SHP77 (cell line): ENCODE results near the gene ERAS.

Experiments used
- DNase-seq, 2 experiments: peaks; one replicate each; lab custom pipeline; 2025; lab: John Stamatoyannopoulos, UW

The ERAS gene, protein sequence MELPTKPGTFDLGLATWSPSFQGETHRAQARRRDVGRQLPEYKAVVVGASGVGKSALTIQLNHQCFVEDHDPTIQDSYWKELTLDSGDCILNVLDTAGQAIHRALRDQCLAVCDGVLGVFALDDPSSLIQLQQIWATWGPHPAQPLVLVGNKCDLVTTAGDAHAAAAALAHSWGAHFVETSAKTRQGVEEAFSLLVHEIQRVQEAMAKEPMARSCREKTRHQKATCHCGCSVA

DNA sequence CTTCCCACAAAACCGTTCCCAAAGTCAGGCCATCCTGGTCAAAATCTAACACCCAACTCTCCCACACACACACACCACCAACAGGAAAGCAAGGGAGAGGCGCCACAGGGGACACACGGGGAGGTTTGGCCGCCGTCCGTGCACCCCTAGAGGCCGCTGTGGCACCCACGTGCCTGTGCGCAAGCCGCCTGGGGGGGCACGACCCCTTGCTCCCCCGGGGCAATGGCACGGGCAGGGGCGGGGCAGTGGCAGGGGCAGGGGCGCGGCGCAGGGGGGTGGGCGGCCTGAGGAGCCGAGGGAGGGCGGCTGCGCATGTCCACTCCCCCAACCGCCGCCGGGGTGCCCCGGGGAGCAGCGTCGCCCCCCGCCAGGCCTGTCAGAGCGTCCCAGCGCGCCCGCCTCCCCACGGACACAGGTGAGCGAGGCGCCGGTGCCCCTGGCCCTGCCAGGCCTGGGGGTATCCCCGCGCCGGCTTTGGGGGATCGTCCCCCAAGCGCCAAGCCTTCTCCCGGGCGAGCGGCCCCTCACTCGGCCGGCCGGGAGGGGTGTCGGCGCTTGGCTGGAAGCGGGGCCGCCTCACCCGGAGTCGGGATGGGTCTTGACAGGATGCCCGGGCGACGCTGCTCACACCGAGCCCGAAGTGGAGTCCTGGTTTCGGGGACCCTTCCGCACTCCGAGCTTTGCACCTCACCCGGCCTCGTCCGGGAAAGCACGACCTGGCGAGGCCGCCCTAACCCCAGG is at the start of gene ERAS:
Gene ERAS (plus strand): TSS at position 379 of the 741 bp plus-strand sequence. CDS start 2,611 bp downstream, outside the sequence.
- no peak for DNase-seq

DNA sequence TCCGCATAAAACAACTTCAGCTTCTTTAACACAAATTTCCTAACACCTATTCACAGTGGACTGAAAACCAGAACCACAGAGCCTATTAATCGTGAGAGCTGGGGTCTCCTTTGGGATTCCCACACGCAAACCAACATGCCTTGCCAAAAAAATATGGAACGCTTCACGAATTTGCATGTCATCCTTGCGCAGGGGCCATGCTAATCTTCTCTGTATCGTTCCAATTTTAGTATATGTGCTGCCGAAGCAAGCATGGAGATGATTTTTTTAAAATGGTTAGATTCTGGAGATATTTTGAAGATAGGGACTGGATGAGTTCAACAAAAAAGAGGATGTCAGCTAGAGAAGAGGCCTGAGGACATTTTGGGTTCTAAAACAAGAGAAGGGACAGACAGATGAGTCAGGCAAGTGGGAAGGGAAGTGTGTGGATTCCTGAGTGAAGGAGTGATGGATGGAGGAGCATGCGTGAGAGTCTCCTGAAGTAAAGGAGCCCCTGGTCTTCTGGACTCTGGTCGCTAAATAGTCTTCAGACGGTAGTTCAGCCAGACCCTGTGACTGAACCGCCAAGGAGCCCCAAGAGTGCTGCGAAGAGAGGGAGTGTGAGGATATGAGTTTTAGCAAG is 49.4 kb upstream of the ERAS start:
- no peak for DNase-seq

DNA sequence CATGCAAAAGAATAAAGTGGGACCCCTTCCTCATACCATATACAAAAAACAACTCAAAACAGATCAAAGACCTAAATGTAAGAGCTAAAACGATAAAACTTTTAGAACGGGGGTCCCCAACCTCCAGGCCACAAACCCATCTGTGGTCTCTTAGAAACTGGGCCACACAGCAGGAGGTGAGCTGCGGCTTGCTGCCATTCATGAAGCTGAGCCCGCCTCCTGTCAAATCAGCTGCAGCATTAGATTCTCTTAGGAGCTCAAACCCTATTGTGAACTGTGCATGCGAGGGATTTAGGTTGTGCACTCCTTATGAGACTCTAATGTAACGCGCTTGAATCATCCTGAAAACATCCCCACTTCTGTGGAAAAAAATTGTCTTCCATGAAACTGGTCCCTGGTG is 46.9 kb upstream of the ERAS start:
- no peak for DNase-seq

DNA sequence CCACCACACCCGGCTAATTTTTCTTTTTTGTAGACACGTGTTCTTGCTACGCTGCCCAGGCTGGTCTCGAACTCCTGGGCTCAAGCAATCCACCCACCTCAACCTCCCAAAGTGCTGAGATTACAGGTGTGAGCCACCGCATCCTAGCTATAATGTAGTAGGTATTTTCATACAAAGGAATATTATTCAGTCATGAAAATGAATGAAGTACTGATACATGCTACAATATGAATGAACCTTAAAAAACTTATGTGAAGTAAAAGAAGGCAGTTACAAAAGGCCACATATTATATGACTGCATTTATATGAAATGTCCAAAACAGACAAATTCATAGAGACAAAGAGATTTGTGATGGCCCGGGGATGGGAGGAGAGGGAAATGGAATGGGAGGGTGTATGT is 44.6 kb upstream of the ERAS start:
- DNase-seq, result no peak

DNA sequence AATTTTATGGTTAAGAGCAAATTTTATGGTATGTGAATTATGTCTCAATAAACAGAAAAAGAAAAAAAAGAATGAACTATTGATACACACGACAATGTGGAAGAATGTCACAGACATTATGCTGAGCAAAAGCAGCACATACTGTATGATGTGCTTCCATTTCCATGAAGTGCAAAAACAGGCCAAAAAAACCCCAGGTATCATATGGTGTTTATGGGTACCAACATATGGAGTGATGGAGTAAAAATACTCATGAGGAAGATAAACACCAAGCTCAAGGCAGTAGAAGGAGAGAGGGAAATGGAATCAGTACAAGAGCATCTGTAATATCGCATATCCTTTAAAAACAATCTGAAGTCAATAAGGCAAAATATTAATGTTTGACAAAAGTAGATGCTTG is 44.1 kb upstream of the ERAS start:
- DNase-seq, result no peak

DNA sequence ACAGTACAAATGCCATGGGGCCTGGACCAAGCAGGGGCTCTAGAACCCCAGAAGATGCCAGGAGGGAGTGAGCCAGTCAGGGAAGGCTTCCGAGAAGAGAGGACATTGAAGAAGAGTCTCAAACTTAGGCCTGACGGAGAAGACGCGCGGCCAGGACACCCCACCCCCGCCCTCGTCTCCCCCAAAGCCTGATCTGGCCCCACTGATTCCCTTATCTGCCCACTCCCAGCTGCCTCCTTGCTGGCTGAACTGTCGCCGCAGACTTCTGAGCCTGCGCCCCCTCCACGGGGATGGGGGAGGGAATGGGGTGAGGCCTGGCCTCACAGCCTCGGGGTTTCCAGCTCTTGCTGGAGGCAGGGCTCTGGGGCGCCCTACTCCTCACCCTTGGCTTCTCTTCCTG is 43.5 kb upstream of the ERAS start:
- no peak for DNase-seq

DNA sequence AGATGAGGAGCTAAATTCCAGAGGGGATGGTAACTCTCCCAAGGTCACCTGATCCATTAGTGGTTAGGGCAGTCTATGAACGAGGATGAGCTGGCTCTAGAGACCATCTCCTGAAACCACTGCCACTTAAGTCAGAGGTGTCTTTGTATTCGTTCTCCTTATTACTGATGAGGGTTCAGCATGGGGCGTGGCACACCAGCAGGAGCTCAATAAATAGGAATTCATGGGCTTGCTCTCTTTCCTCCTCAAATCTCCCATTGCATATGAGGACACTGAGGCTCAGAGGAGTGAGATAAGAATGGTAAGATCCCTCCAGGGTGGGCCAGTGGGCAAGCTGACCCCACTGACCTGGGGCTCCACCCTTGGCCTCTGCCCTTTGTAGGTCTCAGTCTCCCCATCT is 41.6 kb upstream of the ERAS start:
- no peak for DNase-seq

DNA sequence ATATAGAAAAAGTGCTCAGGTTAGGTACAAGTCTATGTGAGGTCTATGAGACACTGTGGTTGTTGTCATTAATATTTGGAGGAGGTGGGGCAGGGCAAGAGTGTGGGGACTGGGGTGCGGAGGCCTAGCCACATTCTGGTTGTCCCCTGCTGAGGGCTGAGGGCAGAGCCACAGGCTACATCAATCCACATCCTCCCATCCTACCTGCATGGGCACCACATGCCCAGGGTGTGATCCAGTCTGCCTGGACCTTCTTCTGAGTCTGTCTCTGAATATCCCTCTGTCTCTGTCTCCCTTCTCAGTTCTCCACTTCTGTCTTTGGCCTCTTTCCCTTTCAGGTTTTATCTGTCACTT is 41.1 kb upstream of the ERAS start:
- DNase-seq, result no peak

DNA sequence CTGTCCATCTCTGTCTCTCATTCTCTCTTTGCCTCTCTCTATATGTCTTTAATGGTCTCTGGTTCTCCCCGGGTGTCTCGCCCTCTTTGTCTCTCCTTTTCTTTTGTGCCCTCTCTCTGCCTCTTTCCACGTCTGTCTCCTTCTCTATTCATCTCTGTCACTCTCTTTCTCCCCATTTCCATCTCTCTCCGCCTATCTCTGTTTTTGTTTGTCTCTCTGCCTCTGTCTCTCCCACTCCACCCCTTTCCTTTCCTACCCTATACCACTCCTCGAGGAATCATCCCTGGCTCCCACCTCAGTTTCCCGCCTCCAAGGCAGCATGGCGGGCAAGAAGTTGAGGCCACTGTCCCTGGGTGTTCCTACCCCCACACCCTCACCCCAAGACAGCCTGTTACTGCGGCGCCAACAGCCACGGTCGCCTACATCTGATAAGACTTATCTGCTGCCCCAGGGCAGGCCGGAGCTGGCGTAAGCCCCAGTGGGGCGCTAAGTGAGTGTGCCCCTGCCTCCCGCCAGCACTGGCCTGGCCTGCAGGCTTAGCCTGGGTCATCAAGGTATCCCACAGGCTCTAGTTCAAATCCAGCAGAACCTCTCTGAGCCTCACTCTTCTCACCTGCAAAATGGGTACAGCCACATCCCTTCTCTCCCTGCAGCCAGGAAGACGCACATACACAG is 40.6 kb upstream of the ERAS start:
- DNase-seq, result no peak

DNA sequence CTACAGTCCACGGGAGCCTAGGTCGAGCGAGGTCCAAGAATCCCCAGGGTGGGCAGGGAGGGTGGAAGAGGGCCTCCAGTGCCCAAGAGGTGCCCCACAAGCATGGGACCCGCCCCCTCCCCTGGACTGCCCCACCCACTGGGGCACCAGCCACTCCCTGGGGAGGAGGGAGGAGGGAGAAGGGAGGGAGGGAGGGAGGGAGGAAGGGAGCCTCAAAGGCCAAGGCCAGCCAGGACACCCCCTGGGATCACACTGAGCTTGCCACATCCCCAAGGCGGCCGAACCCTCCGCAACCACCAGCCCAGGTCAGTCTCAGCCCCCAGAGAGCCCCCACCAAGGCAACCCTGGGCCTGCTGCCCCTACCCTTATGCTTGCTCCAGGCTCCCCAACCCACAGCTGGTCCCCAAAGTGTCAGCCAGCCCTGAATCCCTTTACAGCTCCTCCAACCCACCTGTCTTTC is 39.9 kb upstream of the ERAS start, which contains the start of gene GATA1:
Gene GATA1 (plus strand): TSS at position 250 of the 460 bp plus-strand sequence. CDS start 4,520 bp downstream, outside the sequence.
- DNase-seq, result no peak

DNA sequence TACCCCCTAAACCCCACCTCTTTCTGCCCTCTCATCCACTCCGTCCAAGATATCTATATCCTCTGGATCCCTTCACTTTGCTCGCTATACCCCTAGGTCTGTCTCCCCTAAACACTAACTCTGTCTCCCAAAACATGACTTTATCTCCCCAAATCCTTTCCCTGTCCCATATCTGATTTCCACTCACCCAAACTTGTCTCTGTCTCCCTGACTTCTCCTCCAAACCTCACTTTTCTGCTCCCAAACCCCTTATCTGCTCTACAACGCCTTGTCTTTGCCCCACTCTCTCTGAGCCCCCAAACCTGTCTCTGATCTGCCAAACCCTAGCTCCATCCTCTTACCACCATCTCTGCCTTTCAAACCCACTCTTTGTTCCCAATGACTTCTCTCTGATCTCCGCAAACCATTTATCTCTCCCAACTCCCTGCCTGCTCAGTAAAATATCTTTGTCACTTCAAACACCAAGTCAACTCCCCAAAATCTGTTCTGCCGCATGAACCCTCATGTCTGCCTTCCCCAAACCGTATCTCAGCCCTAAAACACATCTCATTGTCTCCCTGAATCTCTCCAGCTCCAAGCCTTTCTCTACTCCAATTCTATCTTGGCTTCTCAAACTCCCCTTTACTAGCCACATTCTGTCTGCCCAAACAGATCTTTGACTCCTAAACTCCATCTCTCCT is 39.3 kb upstream of the ERAS start:
- no peak for DNase-seq

DNA sequence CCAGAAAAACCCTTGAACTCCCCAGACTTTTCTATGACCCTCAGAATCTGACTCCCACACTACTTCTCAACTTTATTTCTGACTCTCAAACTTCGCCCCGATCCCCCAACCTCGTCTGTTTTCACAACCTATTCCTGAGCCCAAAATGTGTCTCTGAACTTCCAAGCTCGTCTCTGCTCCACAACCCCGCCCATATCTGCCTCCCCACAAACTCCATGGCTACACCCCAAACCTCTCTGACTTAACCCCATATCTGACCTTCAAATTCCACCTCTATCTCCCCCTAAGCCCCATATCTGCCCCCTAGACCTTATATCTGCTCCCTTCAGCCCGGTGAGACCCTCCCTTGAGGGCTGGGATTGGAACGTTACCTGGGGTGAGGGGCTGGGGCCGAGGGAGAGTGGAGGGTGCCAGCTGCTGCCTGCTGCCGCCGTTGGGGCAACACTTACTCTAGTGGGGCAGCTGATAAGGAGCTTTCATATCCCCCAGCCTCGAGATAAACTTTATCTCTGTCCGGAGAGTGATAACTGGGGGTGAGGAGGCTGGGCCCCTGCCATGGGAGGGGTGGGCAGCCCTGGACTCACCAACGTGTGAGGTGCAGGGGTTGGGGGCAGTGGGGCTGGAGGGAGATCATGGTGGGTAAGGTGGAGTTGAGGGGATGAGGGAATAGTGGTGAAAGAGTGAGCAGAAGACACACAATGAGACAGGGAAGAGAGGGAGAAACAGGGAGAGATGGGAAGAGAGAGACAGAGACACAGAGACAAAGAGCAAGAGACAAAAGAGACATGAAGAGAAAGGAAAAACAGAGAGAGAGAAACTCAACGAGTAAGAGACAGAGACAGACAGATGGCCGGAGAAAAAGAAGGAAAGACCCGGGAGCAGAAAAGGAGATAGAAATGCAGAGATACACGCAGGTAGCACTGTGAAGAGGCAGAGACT is 38.5 kb upstream of the ERAS start:
- no peak for DNase-seq

DNA sequence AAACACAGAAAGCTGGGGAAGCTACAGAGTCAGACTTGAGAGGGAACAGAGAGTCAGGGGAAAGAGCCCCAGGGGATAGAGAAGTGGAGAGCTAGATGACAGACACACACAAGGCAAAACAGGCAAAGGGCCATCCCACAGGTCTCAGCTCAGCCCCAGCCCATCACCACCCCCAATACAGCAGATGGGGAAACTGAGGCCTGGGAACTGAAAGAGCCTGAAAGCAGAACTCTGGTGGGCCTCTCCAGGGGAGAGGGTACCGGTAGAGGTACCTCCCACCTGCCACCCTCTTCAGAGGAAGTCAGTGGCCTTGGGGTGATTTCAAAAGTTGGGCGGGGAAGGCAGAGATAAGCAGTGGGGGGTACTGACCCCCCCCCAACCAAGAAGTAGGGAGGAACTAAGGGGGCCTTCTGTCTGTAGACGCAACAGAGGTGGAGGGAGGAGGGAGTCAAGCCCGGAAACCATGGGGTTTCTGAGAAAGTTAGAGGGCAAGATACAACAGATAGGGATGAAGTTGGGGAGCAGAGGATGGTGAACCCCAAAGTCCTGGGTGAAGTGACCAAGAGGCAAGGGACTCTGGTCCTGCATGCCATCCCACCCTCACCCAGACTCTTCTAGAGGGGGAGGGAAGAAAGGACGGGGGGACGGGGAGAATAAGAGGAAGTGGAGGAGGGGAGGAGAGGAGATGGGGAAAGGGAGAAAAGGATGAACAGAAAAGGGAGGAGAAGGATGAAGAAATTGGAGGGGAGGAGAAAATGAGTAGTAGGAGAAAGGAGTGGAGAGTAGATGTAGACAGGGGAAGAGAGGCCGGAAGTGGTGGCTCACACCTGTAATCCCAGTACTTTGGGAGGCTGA is 36.7 kb upstream of the ERAS start:
- no peak for DNase-seq

DNA sequence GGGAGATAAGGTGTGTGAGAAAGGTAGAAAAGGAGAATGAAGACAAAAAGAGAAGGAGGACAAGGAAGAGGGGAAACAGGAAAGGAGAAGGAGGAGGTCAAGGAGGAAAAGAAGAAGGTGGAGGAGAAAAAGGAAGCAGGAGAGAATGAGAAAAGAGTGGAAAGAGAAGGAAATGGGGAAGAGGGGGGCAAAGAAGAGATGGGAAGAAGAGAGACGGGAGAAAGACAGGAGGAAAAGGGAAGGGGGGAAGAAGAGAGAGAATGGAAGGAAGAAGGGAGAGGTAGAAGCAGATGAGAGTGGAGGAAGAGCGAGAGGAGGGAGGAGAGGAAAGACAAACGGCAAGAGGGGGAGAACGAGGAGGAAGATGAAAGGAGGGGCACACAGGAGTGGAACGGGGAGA is 35.8 kb upstream of the ERAS start:
- DNase-seq, result no peak

DNA sequence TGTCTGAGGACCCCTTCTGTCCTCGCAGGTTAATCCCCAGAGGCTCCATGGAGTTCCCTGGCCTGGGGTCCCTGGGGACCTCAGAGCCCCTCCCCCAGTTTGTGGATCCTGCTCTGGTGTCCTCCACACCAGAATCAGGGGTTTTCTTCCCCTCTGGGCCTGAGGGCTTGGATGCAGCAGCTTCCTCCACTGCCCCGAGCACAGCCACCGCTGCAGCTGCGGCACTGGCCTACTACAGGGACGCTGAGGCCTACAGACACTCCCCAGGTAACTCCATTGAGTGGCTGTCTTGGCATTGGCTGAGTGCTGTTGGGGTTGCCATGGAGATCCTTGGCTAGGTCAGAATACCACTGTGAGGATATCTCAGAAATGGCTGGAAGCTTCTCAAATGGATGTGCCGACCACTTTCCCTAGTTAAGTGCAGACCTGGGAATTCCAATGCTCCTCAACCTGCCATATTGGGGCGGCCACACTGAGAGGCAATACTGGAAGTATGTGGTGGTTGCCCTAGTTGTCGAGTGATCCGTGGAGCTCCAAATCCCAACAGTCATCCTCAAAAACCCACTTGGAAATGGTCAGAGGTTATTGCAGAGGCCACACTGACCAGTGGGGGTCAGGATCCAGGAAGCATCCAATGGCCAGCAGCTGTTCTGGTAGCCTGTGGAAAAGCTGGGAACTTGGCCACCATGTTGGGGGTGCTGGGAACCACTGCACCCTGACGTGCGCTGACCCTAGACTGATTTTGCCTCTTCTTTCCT is 35.1 kb upstream of the ERAS start:
- no peak for DNase-seq

DNA sequence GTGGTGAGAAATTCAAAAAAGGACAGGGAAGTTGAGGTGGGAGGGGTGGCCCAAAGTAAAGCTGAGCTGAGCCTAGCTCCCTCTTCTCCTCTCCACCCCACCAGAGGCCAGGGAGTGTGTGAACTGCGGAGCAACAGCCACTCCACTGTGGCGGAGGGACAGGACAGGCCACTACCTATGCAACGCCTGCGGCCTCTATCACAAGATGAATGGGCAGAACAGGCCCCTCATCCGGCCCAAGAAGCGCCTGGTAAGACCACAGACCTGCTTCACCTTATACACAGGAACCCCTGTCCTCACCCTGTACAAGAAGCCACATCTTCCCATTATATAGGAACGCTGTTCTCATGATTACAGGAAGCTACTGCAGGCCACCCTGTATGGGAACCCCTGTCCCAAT is 34.1 kb upstream of the ERAS start:
- DNase-seq, result no peak

DNA sequence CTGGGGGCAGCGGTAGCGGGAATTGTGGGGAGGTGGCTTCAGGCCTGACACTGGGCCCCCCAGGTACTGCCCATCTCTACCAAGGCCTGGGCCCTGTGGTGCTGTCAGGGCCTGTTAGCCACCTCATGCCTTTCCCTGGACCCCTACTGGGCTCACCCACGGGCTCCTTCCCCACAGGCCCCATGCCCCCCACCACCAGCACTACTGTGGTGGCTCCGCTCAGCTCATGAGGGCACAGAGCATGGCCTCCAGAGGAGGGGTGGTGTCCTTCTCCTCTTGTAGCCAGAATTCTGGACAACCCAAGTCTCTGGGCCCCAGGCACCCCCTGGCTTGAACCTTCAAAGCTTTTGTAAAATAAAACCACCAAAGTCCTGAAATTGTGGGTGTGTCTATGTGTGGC is 32.4 kb upstream of the ERAS start:
- DNase-seq, result no peak

DNA sequence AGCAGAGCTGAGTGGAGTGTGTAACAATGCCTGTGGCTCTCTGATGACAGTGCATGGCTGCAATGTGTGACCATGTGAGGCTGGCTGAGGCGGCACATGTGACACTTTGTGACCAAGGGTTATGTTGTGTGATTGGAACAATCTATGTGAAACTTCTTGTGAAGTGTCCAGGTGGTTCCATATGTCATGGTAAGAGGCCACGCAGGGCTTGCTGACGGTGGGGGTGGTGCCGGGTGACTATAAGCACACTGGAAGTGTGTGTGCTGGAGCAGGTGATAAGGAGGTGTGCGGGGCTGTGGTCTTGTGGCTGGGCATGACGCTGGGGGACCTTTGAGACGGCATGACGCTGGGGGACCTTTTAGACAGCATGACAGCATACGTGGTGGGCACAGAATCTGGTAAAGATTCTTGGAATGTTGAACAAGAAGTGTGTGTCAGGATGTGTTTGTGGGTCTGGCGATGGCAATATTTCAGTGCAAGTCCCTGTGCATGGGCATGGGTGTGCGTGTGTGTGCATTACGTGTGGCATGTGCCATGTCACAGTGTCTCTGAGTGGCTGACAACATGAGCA is 31.9 kb upstream of the ERAS start:
- DNase-seq, result no peak
